ACHN (cell line): ENCODE measurements around the gene TOR4A.
"Not testable (repeated sequence)": the region's sequence is repeated elsewhere in the genome, so short reads cannot be mapped to it uniquely, and the experiment has no call there.

Source experiments
- DNase-seq: peaks from one replicate; pipeline ENCODE4 v3.0.0-alpha.2; 2015
- in situ Hi-C: cut with HindIII; loops from 2 replicates; pipeline ENCODE4 v1.10.0; 2017; ENCODE audit warnings: low sequenced_read_pairs, low pct_ligation_motif_present, low pct_unique_long_range_greater_than_20kb

TOR4A gene

GRCh38 chr9:137319739-137320551 lies 42.4 kb downstream of the TOR4A start:
- in situ Hi-C loops = no loop called here
- no peak for DNase-seq

GRCh38 chr9:137320555-137321384 lies 43.2 kb downstream of the TOR4A start:
- no peak for DNase-seq
- in situ Hi-C loops = no loop called here

GRCh38 chr9:137321726-137322361 lies 44.3 kb downstream of the TOR4A start:
- DNase-seq = no peak
- in situ Hi-C loops = no loop called here

- in situ Hi-C loops = no loop called here
- DNase-seq = no peak
These were observed 46.2 kb downstream of the TOR4A start for GRCh38 chr9:137323531-137324331.

GRCh38 chr9:137325124-137325523 lies 47.6 kb downstream of the TOR4A start:
- DNase-seq = no peak
- in situ Hi-C loops = no loop called here

- no peak for DNase-seq
- in situ Hi-C loops = no loop called here
These were observed 48.3 kb downstream of the TOR4A start for GRCh38 chr9:137325799-137326198.

GRCh38 chr9:137326445-137327065 lies 49.0 kb downstream of the TOR4A start:
- DNase-seq = no peak
- in situ Hi-C loops = no loop called here

GRCh38 chr9:137327641-137328550 lies 50.4 kb downstream of the TOR4A start:
- in situ Hi-C loops, DNase-seq: not testable (repeated sequence)

GRCh38 chr9:137329590-137329989 lies 52.1 kb downstream of the TOR4A start:
- DNase-seq, in situ Hi-C loops: not testable (repeated sequence)

- in situ Hi-C loops = no loop called here
- no peak for DNase-seq
These were observed 53.2 kb downstream of the TOR4A start for GRCh38 chr9:137330689-137331088.

GRCh38 chr9:137331929-137332328 lies 54.4 kb downstream of the TOR4A start:
- in situ Hi-C loops = no loop called here
- DNase-seq = no peak
